Endothelial cell of umbilical vein (primary cell): ENCODE results near the gene ALOX15B. TPM values are rescaled to one million over a fixed set of nuclear protein-coding genes. Genes with fewer than 3 reads are reported as not detected.

Experiments
- BruUV-seq: library from RNA; stranded (reverse); fragments of 400-500 nt; replicated peaks from 2 replicates; lab custom pipeline; 2021; lab: Mats Ljungman, UMichigan
- CTCF ChIA-PET: fragments of 300-600, 350-600 bp; sonication (Branson Sonifier 250); formaldehyde crosslinking; loops from one replicate; lab custom pipeline; 2021; ENCODE audit warnings: antibody characterized with exemption, inconsistent platforms; lab: Charles Lee
- POLR2A ChIA-PET: fragments of 300-600, 350-600 bp; sonication (Branson Sonifier 250); formaldehyde crosslinking; loops from one replicate; lab custom pipeline; 2021; ENCODE audit warnings: antibody characterized with exemption, inconsistent platforms; lab: Charles Lee
- DNase-seq: peaks from one replicate; pipeline ENCODE4 v3.0.0-alpha.2; 2011; ENCODE audit warnings: low read depth, low spot score
- FAIRE-seq: peaks from 2 replicates; lab custom pipeline; 2011; peaks lifted over from hg19 to GRCh38; lab: Jason Lieb, UNC
- H2AFZ ChIP-seq: 2 replicates; pipeline ENCODE4 v1.6.0; 2012; ENCODE audit warnings: low read depth, low read length, control low read depth, inconsistent platforms
- H3K27ac ChIP-seq: 2 replicates; pipeline ENCODE4 v1.5.1; 2011; ENCODE audit warnings: low read depth, mild to moderate bottlenecking, control low read depth, low read length, moderate library complexity; ENCODE audit not compliant: insufficient read depth
- H3K27me3 ChIP-seq, 2 experiments: 2 replicates each; pipeline versions ENCODE4 v1.6.0 to v1.6.1; 2011; ENCODE audit warnings: low read length in 2 of 2, mixed read lengths in 1 of 2; ENCODE audit not compliant: control insufficient read depth in 2 of 2, insufficient read depth in 2 of 2
- H3K36me3 ChIP-seq, 2 experiments: 2 replicates in 1 of 2; 3 replicates in 1 of 2; pipeline ENCODE4 v1.5.1; 2011; ENCODE audit warnings: low read length in 2 of 2, mild to moderate bottlenecking in 1 of 2, moderate library complexity in 1 of 2; ENCODE audit not compliant: control insufficient read depth in 2 of 2, insufficient read depth in 2 of 2; ENCODE audit errors: extremely low read depth in 1 of 2
- H3K4me1 ChIP-seq: 3 replicates; pipeline ENCODE4 v1.5.1; 2011; ENCODE audit warnings: mild to moderate bottlenecking, low read length; ENCODE audit not compliant: control insufficient read depth, insufficient read depth; ENCODE audit errors: extremely low read depth
- H3K4me2 ChIP-seq: 2 replicates; pipeline ENCODE4 v1.6.1; 2011; ENCODE audit warnings: low read length, control low read depth, mixed read lengths; ENCODE audit not compliant: insufficient read depth
- H3K4me3 ChIP-seq, 3 experiments: fragments of 200-600 bp in 1 of 3; sonication (generic), shearing (Covaris generic) in 1 of 3; replicated peaks in 1 of 3; 2 replicates each; pipeline ENCODE4 v1.5.1; 2011 to 2016; ENCODE audit warnings: control low read depth in 3 of 3, low read length in 3 of 3, mild to moderate bottlenecking in 2 of 3, inconsistent platforms in 1 of 3, low read depth in 1 of 3, moderate library complexity in 1 of 3; ENCODE audit not compliant: insufficient read depth in 1 of 3
- H3K79me2 ChIP-seq: 2 replicates; pipeline ENCODE4 v1.6.0; 2012; ENCODE audit warnings: low read length, inconsistent platforms; ENCODE audit not compliant: control insufficient read depth, insufficient read depth
- H3K9ac ChIP-seq: replicated peaks from 2 replicates; pipeline ENCODE3; 2011; ENCODE audit warnings: low read length, control low read depth; ENCODE audit not compliant: insufficient read depth; ENCODE audit errors: extremely low read depth
- H3K9me1 ChIP-seq: replicated peaks from 3 replicates; pipeline ENCODE4 v1.6.0; 2011; ENCODE audit warnings: mild to moderate bottlenecking, low read length; ENCODE audit not compliant: control insufficient read depth, insufficient read depth; ENCODE audit errors: extremely low read depth
- H3K9me3 ChIP-seq: replicated peaks from 2 replicates; pipeline ENCODE4 v1.5.1; 2012; ENCODE audit warnings: low read length, inconsistent platforms; ENCODE audit not compliant: control insufficient read depth, insufficient read depth
- H4K20me1 ChIP-seq: replicated peaks from 2 replicates; pipeline ENCODE3; 2011; ENCODE audit warnings: mild to moderate bottlenecking, low read length; ENCODE audit not compliant: control insufficient read depth, insufficient read depth; ENCODE audit errors: extremely low read depth
- EZH2 ChIP-seq: IDR thresholded peaks from 2 replicates; pipeline ENCODE4 v1.6.1; 2012; ENCODE audit warnings: borderline replicate concordance, low read depth, mild to moderate bottlenecking, moderate library complexity, low read length, inconsistent platforms; ENCODE audit not compliant: severe bottlenecking
- FOS ChIP-seq: IDR thresholded peaks from 2 replicates; pipeline ENCODE4 v1.6.1; 2011; ENCODE audit warnings: mild to moderate bottlenecking, low read length, moderate library complexity, borderline replicate concordance; ENCODE audit not compliant: insufficient read depth
- GATA2 ChIP-seq: IDR thresholded peaks from 2 replicates; pipeline ENCODE4 v1.7.0; 2011; ENCODE audit warnings: low read depth, mild to moderate bottlenecking, moderate library complexity, mixed read lengths, low read length; ENCODE audit not compliant: insufficient read length, insufficient read depth
- JUN ChIP-seq: IDR thresholded peaks from 2 replicates; pipeline ENCODE4 v1.6.1; 2011; ENCODE audit warnings: borderline replicate concordance, low read depth; ENCODE audit not compliant: insufficient read length, insufficient read depth
- MYC ChIP-seq: IDR thresholded peaks from one replicate; pipeline ENCODE4 v1.6.1; 2011; ENCODE audit warnings: mild to moderate bottlenecking, low read depth, low read length
- POLR2A ChIP-seq: IDR thresholded peaks from 2 replicates; pipeline ENCODE4 v1.6.1; 2012; ENCODE audit warnings: low read depth, mild to moderate bottlenecking, control low read depth, low read length
- POLR2AphosphoS5 ChIP-seq: IDR thresholded peaks from 2 replicates; pipeline ENCODE4 v1.6.1; 2012; ENCODE audit warnings: low read depth, mild to moderate bottlenecking, control low read depth, low read length, moderate library complexity; ENCODE audit not compliant: insufficient read depth
- dilution Hi-C: fragments of 300-500 bp; cut with MboI; formaldehyde crosslinking; loops from one replicate; pipeline ENCODE4 v1.15.0; 2019; ENCODE audit warnings: low sequenced_read_pairs; ENCODE audit not compliant: extremely low pct_ligation_motif_present
- intact Hi-C: fragments of 100-400 bp; cut with micrococcal nuclease; formaldehyde crosslinking; loops from one replicate; pipeline ENCODE4 v1.10.0; 2022
- polyA plus RNA-seq, 4 experiments: library from polyadenylated mRNA; depleted of rRNA in 3 of 4; stranded (reverse) in 3 of 4; unstranded in 1 of 4; fragments of >200 nt; gene quantifications; 2 replicates each; pipeline versions ENCODE4 v1.2.1 to v1.2.3, GENCODE V29; 2011 to 2012; ENCODE audit warnings: missing spikeins in 1 of 4
- total RNA-seq: library from RNA; stranded (reverse); gene quantifications from 2 replicates; pipeline ENCODE4 v1.2.3, GENCODE V29; 2021
- TF ChIP-seq, protein P1 (sequence below): IDR thresholded peaks from 2 replicates; pipeline ENCODE4 v1.6.1; 2011; ENCODE audit not compliant: insufficient read depth, insufficient read length
- TF ChIP-seq, protein P2 (sequence below), 2 donors: IDR thresholded peaks; 1 replicate in 1 of 2; 2 replicates in 1 of 2; pipeline ENCODE4 v1.5.1; 2011; ENCODE audit warnings: low read length in 2 of 2, mild to moderate bottlenecking in 2 of 2, moderate library complexity in 2 of 2, control low read depth in 1 of 2, inconsistent platforms in 1 of 2, low read depth in 1 of 2; ENCODE audit not compliant: insufficient read depth in 1 of 2; ENCODE audit errors: extremely low read depth in 1 of 2

The ALOX15B gene
- total and polyA plus RNA-seq, 2 donors (not counting 3 experiments of a cell fraction or from before 2014, with no cell fraction given), result not detected

DNA sequence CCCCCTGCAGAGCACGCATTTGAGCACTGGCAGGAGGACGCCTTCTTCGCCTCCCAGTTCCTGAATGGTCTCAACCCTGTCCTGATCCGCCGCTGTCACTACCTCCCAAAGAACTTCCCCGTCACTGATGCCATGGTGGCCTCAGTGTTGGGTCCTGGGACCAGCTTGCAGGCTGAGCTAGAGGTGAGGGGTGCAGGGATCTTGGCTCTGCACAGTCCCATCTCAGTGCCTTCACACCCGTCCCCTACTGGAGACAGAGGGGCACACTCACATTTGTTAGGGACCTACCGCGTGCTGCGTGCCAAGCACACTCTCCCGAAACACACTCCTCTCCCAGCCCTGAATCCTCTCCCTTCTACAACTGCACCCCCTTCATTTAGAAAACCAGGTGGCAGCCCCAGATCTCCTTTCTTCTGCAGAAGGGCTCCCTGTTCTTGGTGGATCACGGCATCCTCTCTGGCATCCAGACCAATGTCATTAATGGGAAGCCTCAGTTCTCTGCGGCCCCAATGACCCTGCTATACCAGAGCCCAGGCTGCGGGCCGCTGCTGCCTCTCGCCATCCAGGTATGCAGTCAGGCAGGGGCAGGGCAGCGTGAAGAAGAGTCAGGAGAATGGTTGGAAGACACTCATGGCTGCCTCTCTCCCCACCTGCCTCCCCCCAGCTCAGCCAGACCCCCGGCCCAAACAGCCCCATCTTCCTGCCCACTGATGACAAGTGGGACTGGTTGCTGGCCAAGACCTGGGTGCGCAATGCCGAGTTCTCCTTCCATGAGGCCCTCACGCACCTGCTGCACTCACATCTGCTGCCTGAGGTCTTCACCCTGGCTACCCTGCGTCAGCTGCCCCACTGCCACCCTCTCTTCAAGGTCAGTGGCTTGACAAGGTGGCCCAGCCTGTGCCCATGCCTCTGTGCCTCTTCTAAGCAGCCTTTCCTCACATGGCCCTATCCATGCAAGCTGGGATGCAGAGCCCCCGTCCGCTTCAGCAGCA lies 6.3 kb downstream of the ALOX15B start:
- H3K27ac ChIP-seq, result no peak overlapping the region
- H3K4me1 ChIP-seq, result no peaks in the 10 kb centered on the region
- ChIA-PET CTCF (interaction anchor here (0.6 to 2.4 kb wide), 2 partner anchors 13 to 277 kb away, joined by 3 to 7 read pairs; no protein-coding TSS in a partner anchor), POLR2A (no interaction called here)
- H3K4me3 ChIP-seq, result no peak overlapping the region
- dilution Hi-C loops (no loop called here), intact Hi-C loops (no loop called here)
- no peak overlapping the region for H3K9ac ChIP-seq
- no peaks in the 10 kb centered on the region for H3K79me2 ChIP-seq
- no peaks in the 10 kb centered on the region for H4K20me1 ChIP-seq
- peaks cover 1 to 5% of the 10 kb centered on the region in 2 experiments for H3K27me3 ChIP-seq
- TF ChIP-seq EZH2 (no peak), MYC (no peak), GATA2 (no peak), FOS (no peak), POLR2A (no peak), POLR2AphosphoS5 (no peak), JUN (no peak)
- TF ChIP-seq, protein P1, sequence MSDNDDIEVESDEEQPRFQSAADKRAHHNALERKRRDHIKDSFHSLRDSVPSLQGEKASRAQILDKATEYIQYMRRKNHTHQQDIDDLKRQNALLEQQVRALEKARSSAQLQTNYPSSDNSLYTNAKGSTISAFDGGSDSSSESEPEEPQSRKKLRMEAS, result no peak
- TF ChIP-seq, protein P2, sequence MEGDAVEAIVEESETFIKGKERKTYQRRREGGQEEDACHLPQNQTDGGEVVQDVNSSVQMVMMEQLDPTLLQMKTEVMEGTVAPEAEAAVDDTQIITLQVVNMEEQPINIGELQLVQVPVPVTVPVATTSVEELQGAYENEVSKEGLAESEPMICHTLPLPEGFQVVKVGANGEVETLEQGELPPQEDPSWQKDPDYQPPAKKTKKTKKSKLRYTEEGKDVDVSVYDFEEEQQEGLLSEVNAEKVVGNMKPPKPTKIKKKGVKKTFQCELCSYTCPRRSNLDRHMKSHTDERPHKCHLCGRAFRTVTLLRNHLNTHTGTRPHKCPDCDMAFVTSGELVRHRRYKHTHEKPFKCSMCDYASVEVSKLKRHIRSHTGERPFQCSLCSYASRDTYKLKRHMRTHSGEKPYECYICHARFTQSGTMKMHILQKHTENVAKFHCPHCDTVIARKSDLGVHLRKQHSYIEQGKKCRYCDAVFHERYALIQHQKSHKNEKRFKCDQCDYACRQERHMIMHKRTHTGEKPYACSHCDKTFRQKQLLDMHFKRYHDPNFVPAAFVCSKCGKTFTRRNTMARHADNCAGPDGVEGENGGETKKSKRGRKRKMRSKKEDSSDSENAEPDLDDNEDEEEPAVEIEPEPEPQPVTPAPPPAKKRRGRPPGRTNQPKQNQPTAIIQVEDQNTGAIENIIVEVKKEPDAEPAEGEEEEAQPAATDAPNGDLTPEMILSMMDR (IDR thresholded peaks at IDR 0.05; ENCODE audit: extremely low read depth in 1 of 2, insufficient read depth in 1 of 2, low read depth in 1 of 2, low read length in 2 of 2), result no peak
- no peak for FAIRE-seq
- DNase-seq, result no peak
- no peaks in the 10 kb centered on the region for H3K9me1 ChIP-seq
- BruUV-seq, result no TSS peak
- H2AFZ ChIP-seq, result no peak overlapping the region
- no peaks in the 10 kb centered on the region for H3K9me3 ChIP-seq
- no peak overlapping the region for H3K4me2 ChIP-seq
- H3K36me3 ChIP-seq, result no peaks in the 10 kb centered on the region
